ENCODE data around the gene LYPD4.

The LYPD4 gene

DNA sequence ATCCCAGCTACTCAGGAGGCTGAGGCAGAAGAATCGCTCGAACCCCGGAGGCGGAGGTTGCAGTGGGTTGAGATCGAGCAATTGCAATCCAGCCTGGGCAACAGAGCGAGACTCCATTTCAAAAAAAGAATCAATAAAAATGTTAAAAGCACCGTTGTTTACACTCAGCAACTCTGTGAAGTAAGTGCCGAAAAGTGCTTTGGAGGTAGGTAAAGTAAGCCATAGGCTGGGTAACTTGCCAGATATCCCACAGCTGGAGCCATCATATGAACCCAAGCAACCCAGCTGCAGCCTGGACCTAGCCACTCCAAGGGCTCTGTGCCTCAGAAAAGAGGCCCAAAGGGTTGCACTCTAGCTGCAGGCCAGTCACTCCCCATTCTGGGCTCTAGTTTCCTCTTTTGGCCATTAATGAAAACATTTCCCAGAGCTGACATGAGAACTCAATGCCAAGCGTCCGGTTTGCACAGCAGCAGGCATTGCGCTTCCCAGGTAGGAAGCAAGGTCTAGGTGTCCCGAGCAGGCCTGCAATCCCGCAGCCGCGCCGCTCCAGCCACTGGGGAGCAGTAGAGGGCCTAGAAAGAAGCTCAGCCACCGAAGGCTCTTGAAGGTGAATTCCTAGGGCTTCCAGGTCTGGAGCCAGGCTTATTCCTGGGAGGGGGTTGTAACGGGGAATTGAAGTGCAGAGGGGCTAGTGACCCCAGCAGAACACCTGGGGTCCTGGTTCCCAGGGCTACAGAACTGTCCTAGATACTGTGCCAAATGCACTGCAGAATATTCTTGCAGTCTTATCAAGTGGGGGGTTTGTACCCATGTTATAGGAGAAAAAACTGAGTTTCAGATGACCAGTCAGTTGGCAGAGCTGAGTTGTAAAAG is 28.5 kb upstream of the LYPD4 start:
- peak in 1 of 2 donors; percentile 14 for ATAC-seq

DNA sequence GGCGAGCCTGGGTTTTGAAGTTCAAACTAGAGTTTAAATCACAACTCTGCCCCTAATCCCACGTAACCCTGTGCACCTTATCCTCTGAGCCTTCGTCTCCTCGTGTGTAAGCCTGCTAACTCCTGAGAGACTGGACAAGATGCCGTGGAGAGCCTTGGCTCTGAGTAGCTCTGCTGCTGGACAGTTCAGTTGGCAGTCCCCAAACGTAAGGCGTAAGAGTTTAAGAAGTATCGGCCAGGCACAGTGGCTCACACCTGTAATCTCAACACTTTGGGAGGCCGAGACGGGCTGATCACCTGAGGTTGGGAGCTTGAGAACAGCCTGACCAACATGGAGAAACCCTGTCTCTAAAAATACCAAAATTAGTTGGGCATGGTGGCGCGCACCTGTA is 27.9 kb upstream of the LYPD4 start:
- no peak for ATAC-seq

DNA sequence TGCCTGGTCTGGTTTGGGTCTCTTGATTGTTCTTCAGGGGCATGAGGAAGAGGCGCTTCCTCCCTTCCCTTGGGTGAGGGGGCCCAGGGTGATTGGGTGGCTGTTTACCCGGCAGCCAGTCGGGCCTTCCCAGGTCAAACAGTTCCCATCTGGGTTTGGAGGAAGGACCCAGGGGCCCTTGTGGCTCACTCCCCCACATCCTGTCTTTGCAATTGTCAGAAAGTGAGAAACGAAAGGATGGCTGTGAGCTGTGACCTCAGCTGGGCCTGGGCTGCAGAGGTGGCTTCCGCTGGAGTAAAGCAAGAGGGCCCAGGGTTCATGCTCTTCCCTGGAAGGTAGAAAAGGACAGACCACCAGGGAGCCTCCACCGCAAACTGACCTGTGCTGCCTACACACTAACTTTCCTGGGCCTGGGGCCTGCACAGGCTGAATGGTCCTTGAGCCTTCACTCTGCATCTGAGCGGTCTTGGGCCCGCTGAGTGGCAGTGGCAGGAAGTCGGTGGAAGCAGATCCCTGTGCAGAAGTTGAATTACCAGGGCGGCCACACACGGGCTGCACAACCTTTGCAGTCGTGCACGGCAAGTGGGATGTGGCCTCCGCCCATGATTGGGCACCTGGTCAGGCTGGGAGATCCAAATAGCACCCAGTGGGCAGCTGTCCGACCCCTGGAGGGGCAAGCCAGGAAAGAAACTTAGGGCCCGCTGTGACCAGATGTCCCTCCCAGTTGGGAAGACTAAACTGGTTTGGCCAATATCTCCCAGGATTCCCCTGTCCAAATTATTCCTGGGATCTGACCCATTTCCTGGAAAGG is 27.3 kb upstream of the LYPD4 start:
- ATAC-seq, result peak; percentile 61 to 66

DNA sequence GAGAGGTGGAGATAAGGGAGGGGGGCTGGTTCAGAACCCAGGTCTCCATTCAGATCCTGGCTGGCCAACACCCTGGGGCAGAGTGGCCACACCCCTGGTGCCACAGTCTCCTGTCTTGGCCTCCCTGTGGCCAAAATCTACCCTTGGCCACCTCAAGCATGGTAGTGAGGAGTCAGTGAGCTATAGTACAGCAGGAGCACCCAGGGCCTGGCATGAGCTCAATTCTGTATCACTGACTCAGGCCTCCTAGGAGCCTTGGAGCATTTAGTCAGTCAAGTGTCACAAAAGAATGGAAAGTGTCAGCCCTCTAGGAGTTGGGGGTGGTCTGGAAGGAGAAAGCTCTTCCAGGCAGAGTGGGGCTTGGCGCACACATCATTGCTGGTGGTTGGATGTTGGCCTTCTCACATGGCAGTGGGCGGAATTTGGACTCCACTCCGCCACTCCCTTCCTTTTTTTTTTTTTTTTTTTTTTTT is 26.0 kb upstream of the LYPD4 start:
- peak; percentile 14 to 18 for ATAC-seq

DNA sequence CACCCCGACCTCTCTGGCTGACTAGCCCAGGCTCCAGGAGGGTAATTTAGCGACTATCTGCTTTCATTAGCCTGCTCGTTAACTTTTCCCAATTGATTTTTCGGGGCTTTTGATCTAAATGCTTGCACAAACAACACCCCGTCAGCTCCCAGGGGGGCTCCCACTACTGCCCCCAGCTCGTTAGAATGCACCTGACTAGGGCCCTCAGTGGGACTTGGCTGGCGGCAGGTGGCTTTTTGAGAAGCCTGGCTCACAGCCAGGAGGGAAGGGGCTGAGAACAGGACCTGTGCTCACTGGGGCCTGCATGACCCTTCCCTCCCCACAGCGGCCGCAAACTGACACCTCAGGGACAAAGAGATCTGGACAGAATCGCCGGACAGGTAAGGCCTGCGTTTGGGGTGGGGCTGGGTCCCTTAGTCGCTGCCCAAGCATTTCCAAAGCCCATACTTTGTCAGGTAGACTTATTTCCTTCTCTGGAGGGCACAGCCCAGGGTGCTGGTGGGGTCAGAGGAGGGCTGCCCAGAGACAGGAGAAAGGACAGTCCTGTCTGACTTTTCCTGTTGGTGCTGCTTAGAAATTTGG is 25.0 kb upstream of the LYPD4 start:
- no peak for ATAC-seq

DNA sequence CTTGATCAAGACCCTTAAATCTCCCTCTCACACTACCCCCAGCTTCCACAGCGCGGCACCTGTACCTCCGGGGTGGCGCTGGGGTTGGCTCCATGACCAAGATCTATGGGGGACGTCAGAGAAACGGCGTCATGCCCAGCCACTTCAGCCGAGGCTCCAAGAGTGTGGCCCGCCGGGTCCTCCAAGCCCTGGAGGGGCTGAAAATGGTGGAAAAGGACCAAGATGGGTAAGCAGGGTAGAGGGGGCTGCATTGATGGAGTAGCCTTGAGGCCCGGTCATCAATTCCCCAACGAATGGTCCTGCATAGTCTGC is 24.5 kb upstream of the LYPD4 start:
- no peak for ATAC-seq

DNA sequence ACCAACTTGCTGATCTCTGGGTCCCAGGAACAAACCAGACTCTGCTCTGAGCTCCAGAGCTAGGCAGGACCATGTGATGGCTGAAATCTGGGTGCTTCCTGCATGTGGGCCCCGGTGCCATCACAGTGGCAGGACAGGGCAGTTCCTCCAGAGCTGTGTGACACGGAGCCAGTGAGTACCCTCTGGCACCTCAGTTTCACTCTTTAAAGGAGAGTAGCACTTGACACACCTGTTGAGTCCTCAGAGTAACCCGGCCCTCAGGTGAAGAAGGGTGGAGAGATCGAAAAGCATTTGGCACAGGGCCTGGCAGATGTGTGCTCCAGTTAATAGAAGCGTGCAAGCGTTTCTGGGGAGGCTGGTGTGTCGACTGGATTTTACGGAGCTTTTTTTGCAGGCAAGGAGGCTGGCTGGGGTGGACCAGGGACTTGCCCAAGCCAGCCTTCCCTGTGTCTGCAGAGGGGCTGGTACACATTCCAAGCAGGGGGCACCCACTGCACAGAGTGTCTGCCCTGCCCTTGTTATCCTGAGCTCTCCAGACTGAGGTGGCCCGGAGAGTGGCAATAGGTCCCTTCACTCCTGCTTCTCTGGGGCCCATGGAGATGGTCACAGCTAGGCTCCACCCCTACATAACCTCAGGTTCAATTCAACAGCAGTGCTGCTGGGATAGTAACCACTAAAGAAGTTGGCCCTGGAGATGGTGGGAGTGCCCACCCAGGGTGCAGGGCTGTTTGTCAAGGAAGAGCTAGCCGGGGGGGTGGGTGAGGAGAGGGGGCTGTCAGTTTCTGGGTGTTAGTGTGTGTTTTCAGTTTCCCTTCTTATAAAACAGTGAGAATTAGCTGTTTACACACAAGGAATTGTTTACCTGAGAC is 23.9 kb upstream of the LYPD4 start:
- no peak for ATAC-seq

DNA sequence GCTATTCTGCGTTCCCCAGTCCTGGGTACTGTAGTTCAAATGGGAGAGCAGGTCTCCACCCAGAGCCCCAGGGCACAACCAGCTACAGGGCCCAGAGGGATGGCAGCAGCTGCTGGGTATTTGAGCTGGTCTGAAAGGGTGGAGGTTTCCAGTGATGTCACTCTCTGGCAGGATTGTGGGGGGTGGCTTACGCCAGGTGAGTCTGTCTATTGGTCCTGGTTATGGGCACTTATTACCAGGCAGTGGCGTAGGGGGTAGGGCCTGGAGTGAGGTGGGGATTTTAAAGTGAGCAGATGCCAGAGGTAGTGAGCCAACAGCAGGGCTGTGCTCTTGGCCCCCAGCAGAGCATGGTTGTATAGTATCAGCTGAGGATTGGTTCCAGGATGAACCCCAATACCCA is 21.8 kb upstream of the LYPD4 start:
- ATAC-seq, result peak in 1 of 2 donors; percentile 8

DNA sequence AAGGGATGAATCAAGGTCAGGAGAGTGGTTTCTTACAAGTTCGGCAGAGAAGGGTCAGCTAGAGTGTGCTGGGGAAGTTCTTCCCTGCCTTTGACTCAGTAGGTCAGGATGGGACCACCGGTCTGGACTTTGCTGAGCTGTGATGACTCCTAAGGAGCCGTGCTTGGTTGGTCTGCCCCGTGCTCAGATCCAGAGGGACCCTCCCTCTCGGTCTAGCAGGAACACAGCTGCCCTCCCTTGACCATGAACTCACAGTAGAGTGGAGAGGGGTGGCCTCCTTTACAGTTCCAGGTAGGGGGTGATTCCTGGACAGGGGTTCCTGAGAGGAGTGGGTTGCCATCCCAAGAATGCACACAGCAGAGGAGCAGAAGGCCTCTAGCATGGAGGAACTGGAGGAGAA is 19.9 kb upstream of the LYPD4 start:
- no peak for ATAC-seq

DNA sequence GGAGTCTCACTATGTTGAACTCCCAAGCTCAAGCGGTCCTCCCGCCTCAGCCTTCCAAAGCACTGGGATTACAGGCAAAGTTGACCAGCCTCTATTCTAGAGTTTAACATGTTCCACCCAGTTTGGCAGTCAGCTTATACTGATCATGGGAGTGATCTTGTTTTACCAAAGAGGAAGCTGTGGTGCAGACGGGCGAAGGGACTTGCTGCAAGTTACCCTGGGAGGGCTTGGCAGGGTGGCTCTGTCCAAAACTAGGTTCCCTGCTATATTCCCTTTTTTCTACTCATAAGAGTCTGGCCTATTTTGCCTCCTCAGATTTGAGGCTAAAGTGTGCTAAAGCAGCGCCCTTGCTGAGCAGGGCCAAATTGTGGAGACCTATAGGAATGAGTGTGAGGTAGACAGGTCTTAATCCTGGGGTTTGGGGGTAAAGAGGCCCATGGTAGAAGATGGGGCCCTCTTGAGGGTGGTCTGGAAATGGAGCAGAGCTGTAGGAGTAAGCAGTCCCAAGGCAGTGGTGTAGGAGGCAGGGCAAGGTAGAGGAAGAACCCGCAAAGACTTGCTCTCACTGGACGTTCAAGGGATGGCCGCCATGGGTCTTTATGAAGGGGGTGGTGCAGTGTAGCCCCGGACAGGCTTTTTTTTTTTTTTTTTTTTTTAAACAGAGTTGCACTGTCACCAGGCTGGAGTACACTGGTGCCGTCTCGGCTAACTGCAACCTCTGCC is 18.9 kb upstream of the LYPD4 start:
- no peak for ATAC-seq

DNA sequence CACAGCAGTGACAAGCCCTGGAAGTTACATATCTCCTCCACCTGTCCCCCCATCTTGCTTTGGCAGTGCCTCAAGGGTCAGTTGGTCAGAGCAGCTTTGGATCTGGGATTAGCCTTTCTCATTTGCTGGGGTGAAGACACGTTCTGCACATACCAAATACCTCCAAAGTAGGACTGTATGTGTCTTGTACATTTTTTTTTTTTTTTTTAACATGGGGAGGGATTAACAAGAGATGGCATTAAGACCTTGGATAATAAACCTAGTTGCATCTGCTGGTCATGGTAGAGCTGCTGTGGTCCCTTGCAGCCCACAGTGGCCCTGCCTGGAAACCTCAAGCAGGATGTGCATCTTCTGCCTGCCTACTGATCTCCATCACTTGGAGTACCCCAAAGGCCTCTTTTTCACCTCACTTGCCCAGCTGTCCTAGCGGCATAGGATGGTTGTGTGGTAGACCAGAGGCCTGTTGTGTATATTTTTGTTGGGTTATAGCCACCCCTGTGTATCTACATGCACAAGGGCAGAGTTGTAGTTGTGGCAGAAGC is 18.0 kb upstream of the LYPD4 start:
- no peak for ATAC-seq

DNA sequence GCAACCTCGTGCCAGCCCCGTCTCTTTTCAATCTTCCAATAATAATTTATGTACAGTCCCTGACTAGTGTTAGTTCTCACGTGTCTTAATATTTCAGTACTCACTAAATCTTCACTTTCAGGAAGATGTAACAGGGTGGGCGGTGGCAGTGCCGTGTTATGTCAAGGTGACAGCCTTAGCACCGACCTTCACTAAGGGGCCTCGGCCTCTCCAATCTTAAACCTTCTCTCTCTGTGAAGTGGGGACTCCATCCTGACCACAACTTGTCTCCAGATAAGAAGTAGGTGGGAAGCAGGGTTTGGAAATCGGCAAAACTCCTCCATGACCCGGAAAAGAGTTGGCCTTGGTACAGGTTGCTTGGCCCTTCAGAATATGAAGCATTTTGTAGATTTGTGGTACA is 17.4 kb upstream of the LYPD4 start:
- no peak for ATAC-seq

DNA sequence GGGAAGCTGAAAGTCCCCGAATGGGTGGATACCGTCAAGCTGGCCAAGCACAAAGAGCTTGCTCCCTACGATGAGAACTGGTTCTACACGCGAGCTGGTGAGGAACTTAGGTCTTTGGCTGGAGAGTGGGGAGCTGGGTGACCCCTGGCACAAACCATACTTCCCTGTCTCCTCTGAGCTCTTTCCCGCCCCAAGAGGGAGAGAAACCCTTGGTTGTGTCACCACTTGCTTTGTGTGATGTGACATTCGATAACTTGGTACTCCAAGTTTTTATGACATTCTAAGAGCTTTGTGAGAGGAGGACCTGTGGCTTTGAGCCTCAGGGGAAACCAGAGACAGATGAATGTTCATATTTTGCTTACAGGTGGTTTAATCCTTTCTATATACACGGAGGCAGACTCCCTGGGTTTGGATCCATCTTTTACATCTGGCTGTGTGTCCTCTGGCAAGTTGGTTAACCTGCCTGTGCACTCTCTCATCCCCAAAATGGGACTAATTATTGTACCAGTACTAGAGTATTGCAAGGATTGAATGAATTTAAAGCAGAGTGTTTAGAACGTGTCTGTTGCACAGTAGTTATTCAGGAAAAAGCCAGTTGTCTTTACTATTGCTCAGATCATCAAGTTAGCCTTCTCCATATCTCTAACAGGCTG is 16.8 kb upstream of the LYPD4 start:
- no peak for ATAC-seq

DNA sequence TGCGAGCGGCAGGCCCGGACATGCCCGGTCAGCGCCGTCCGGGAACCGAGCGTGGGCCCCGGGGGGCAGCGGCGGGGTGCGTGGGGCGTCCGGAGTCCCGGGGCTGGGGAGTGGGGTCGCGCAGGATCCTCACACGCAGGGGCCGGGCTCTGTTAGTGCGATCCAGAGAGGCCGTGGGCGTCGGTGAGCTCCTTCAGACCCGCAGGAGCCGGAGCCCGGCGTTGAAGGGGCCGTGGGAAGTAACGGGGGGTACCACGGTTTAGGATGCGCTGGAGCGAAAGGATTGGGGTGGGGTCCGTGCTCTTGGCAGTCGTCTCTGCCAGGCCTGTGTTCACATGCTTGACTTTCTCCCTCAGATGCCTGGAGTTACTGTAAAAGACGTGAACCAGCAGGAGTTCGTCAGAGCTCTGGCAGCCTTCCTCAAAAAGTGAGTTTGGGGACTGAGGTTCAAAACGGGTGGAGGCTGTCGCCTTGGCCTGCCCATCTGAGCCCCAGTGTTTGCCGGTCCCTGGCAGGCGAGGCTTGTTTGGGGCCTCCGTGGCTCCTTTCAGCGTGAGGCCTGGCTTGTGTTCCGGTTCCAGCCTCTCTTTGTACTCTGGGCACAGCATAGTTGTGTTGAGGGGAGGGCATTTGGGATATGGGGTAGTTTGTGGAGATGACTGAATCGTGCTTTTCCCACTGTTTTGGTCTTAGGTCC is 16.1 kb upstream of the LYPD4 start:
- no peak for ATAC-seq

DNA sequence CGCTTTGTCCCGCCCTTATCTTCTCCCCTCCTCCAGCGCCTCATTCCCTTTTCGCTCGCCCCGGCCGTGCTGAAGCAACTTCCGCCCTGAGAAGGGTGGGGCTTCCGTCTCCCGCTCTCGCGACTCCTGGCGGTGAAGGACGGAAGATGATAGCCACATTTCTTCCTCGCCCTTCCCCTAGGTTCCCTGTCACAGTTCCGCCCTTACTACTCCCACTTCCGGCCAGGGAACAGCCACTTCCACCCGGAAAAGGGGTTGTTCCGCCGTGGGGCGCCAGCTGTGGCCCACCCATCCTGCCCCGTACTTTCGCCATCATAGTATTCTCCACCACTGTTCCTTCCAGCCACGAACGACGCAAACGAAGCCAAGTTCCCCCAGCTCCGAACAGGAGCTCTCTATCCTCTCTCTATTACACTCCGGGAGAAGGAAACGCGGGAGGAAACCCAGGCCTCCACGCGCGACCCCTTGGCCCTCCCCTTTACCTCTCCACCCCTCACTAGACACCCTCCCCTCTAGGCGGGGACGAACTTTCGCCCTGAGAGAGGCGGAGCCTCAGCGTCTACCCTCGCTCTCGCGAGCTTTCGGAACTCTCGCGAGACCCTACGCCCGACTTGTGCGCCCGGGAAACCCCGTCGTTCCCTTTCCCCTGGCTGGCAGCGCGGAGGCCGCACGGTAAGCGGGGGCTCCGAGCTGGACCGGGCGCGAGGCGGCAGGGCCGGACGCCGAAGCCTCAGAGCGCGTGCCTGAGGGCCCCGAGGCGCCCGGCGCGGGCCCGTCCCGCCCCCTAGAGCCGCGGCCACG is 15.3 kb upstream of the LYPD4 start, which contains the start of gene RPS19:
Gene RPS19, plus strand, starts transcription at position 638 of the 801 bp plus-strand sequence. CDS start 520 bp downstream, outside the sequence.
- ATAC-seq, result peak; percentile 77 to 84

DNA sequence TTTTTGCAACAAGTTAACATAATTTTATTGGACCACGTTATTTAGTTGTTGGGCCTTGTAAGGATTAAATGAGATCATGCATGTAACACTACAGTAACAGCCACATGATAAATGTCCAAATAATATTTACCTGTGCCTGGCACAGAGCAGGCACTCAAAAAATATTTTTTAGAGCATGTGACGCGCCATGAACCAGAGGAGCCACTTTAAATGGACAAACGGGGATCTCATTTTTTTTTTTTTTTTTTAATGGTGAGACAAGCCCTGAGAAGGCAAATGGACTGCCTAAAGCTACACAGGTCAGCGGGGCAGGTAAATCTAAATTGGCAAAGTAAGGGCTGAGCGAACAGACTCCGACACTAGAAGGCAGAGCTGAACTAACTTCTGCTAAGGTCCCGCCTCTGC is 14.7 kb upstream of the LYPD4 start:
- ATAC-seq, result no peak

DNA sequence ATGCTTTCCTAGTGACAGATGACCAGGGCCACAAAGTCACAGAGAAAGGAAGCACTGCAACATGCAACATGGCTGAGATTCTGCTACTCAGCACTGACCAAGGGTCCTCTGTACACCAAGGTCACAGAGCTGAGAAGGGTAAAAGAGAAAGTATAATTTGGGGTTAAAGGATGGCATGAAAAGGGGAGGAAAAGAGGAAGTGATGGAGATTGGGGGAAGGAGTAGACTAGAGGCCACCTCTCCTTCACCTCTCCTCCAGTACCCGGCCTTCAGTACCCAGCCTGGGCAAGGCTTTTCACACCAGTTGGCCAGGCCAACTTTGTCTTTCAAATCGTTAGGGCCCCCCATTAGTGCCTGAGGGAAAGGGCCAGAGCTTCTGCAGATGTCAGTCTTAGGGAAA is 9.3 kb upstream of the LYPD4 start:
- no peak for ATAC-seq

DNA sequence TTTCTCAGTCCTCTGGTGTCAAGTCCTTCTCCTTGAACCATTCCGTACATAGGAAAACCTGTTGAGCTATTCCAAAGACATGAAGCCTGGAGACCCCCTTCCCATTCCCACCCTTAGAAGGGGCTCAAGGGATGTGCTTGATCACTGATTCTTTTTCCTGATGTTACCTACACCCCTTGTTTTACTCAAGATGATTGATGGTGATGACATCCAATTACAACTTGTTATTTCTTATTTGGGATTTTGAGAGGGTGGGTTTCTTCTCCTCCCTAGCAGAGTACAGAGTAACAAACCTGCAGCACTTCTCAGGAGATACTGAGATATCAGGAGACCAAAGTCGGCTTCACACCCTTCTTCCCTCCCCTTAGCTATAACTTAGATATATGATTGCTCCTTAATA is 8.9 kb upstream of the LYPD4 start:
- no peak for ATAC-seq

DNA sequence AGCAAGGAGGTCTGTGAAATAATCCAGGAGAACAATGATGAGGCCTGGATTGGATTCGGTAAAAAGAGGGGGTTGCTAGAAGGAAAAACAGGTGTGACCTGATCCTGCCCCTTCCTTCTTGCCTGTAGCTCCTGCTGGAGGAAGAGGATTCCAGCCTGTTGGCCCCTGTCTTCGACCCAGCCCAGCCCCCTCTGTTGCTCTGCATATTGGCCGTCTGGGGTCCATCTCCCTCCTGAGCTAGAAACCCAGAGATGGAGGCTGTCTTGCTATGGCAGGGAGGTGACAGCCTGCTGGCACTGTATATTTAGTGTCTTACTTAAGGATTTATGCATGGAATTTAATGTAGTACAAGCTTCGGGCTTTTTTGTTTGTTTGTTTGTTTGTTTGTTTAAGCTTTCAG is 7.0 kb upstream of the LYPD4 start:
- no peak for ATAC-seq

DNA sequence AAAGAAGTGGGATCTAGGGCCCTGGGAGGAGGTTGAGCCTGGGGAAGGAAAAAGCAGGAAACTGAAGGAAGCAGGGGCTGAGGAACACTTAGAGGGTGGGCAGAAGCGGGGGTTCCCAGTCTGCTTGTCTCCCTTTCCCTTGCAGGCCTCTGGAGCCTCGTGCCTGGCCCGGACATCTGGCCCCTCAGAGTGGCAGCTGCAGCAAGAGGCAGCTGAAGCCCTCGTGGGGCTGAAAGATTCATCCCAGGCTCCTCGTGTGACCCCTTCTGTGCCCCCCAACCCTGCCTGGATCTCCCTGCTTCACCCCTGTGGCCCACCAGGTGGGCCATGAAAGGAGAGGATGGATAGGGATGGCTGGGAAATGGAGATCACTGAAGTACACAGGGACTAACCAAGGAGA is 5.9 kb upstream of the LYPD4 start:
- no peak for ATAC-seq
